ENCODE results near the gene RTN3. TPM values are rescaled to one million over a fixed set of nuclear protein-coding genes. Genes with fewer than 3 reads are reported as not detected.

Gene RTN3
- total and polyA plus RNA-seq, 4 donors: 82.1 to 102 (median 92.6) TPM

GRCh38 chr11:63756919-63757761 is 75.8 kb downstream of the RTN3 start:
- Histone ChIP-seq H3K4me1 (ENCODE audit: control insufficient read depth in 5 of 5, insufficient read depth in 5 of 5, low read length in 5 of 5) (peaks cover 0 to 5% (median 0%) of the 10 kb centered on the region in 5 donors), H3K9ac (ENCODE audit: insufficient read depth in 1 of 2, low read length in 2 of 2) (no peak overlapping the region), H3K9me3 (ENCODE audit: control insufficient read depth in 4 of 4, insufficient read depth in 3 of 4, low read length in 3 of 4) (no peaks in the 10 kb centered on the region), H3K36me3 (ENCODE audit: control insufficient read depth in 4 of 4, insufficient read depth in 4 of 4, low read length in 4 of 4) (peaks cover 4 to 11% (median 8%) of the 10 kb centered on the region in 4 donors), H3K27ac (ENCODE audit: low read depth in 1 of 2, low read length in 1 of 2) (no peak overlapping the region), H3K4me3 (no peak overlapping the region), H3K27me3 (ENCODE audit: control insufficient read depth in 3 of 3, insufficient read depth in 3 of 3, low read length in 2 of 3) (no peaks in the 10 kb centered on the region)
- ATAC-seq (ENCODE audit: insufficient read depth, low FRiP score) (no peak), DNase-seq (no peak)
- TF ChIP-seq CTCF (IDR thresholded peaks at IDR 0.05; ENCODE audit: control extremely low read depth, extremely low read depth): no peak
- WGBS, 2 donors: 90 to 92% methylated on average over 5 of the region's 5 CpGs

DNA sequence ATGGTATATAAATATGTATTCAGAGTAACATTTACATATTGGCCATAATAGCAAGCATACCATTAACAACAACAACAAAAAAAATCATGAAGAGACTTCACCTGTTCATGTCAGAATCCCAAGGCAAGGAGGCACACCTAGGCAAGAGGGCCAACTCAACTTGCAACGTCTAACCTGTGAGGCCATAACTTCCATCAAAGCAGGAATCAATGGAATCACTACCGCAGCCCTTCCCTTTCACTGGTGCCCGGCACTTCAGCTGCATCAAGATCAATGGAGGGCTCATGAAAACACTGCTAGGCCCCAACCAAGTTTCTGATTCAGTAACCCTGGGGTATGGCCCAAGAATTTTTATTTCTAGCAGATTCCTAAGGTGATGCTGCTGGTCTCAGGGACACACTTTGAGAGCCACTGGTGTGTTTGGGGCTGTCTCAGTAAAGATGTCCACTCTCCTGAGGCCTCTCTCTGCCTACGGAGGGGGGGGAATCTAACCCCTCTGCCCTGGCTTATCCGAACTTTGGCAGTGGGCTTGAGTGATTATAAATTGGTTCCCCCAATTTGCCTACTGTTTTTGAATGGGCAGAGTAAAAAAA is 79.3 kb downstream of the RTN3 start:
- Histone ChIP-seq H3K4me1 (ENCODE audit: control insufficient read depth in 5 of 5, insufficient read depth in 5 of 5, low read length in 5 of 5) (peaks cover 0 to 33% (median 8%) of the 10 kb centered on the region in 5 donors), H3K9ac (ENCODE audit: insufficient read depth in 1 of 2, low read length in 2 of 2) (no peak overlapping the region), H3K4me3 (no peak overlapping the region), H3K27me3 (ENCODE audit: control insufficient read depth in 3 of 3, insufficient read depth in 3 of 3, low read length in 2 of 3) (no peaks in the 10 kb centered on the region), H3K9me3 (ENCODE audit: control insufficient read depth in 4 of 4, insufficient read depth in 3 of 4, low read length in 3 of 4) (no peaks in the 10 kb centered on the region), H3K36me3 (ENCODE audit: control insufficient read depth in 4 of 4, insufficient read depth in 4 of 4, low read length in 4 of 4) (peaks cover 2 to 16% (median 6%) of the 10 kb centered on the region in 4 donors), H3K27ac (ENCODE audit: low read depth in 1 of 2, low read length in 1 of 2) (no peak overlapping the region)
- DNase-seq (no peak), ATAC-seq (ENCODE audit: insufficient read depth, low FRiP score) (no peak)
- 86 to 87% methylated on average over 5 of the region's 5 CpGs for WGBS, 2 donors
- TF ChIP-seq CTCF (IDR thresholded peaks at IDR 0.05; ENCODE audit: control extremely low read depth, extremely low read depth): no peak

- DNase-seq (no peak), ATAC-seq (ENCODE audit: insufficient read depth, low FRiP score) (no peak)
- no peaks in the 10 kb centered on the region for H3K27me3 ChIP-seq (ENCODE audit: control insufficient read depth in 3 of 3, insufficient read depth in 3 of 3, low read length in 2 of 3)
- H3K27ac ChIP-seq (ENCODE audit: low read depth in 1 of 2, low read length in 1 of 2): no peak overlapping the region
- peaks cover 2 to 16% (median 5%) of the 10 kb centered on the region in 4 donors for H3K36me3 ChIP-seq (ENCODE audit: control insufficient read depth in 4 of 4, insufficient read depth in 4 of 4, low read length in 4 of 4)
- WGBS, 2 donors: 87 to 88% methylated on average over 10 of the region's 10 CpGs
- no peak overlapping the region for H3K9ac ChIP-seq (ENCODE audit: insufficient read depth in 1 of 2, low read length in 2 of 2)
- H3K9me3 ChIP-seq (ENCODE audit: control insufficient read depth in 4 of 4, insufficient read depth in 3 of 4, low read length in 3 of 4): no peaks in the 10 kb centered on the region
- H3K4me1 ChIP-seq (ENCODE audit: control insufficient read depth in 5 of 5, insufficient read depth in 5 of 5, low read length in 5 of 5): peaks cover 0 to 36% (median 8%) of the 10 kb centered on the region in 5 donors
- H3K4me3 ChIP-seq: no peak overlapping the region
- no peak for TF ChIP-seq CTCF (IDR thresholded peaks at IDR 0.05; ENCODE audit: control extremely low read depth, extremely low read depth)
Measured at GRCh38 chr11:63761188-63761587, 79.9 kb downstream of the RTN3 start.
